HG02943 (cell line): ENCODE data around the gene AP4E1.
A peak's percentile ranks its signal among the peaks of the same experiment; 100 is the strongest.
"Not testable (repeated sequence)": the region's sequence is repeated elsewhere in the genome, so short reads cannot be mapped to it uniquely, and the experiment has no call there.

Experiments
- ATAC-seq: cut with Tn5 transposase; IDR thresholded peaks from one replicate; pipeline ENCODE4 v1.9.1; 2021; ENCODE audit warnings: mild to moderate bottlenecking, low read depth, moderate library complexity; ENCODE audit not compliant: unreplicated experiment

The AP4E1 gene

DNA sequence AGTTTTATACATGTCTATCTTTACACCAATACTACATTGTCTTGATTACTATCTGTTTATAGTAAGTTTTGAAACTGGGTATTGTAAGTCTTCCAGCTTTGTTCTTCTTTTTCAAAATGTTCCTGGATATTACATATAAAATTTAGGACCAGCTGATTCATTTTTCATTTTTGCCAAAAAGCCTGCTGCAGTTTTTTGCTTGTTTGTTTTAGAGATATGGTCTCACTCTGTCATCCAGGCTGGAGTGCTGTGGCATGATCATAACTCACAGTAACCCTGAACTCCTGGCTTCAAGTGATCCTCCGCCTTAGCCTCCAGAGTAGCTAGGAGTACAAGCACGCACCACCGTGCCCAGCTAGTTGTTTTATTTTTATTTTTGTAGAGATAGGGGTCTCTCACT, 20.4 kb upstream of the AP4E1 start:
- no peak for ATAC-seq

DNA sequence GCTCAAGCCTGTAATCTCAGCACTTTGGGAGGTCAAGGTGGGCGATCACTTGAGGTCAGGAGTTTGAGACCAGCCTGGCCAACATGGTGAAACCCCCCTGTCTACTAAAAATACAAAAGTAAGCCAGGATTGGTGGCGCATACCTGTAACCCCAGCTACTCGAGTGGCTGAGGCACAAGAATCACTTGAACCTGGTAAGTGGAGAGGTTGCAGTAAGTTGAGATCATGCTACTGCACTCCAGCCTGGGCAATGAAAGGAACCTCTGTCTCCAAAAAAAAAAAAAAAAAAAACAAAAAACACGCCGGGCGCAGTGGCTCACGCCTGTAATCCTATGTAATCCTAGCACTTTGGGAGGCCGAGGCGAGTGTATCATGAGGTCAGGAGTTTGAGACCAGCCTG, 18.9 kb upstream of the AP4E1 start:
- no peak for ATAC-seq

DNA sequence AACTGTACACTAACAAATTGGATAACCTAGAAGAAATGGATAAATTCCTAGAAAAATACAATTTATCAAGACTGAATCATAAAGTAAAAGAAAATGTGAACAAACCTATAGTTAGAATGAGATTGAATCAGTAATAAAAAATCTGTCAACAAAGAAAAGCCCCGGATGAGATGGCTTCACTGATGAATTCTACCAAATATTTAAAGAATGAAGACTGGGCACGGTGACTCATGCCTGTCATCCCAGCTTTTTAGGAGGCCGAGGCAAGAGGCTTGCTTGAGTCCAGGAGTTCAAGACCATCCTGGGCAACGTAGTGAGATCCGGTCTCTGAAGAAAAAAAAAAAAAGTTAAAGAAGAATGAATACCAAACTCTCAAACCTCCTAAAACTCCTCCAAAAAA, 17.7 kb upstream of the AP4E1 start:
- ATAC-seq = no peak

DNA sequence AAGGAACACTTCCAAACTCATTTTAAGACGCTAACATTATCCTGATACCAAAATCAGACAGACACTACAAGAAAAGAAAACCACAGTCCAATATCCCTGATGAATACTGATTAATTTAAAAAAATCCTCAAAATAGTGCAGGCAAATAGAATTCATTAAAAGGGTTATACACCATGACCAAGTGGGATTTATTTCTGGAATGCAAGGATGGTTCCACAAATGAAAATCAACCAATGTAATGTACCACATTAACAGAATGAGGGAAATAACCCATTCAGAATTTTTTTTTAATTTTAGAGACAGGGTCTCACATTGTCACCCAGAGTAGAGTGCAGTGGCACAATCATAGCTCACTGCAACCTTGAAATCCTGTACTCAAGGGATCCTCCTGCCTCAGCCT, 17.3 kb upstream of the AP4E1 start:
- ATAC-seq = no peak

DNA sequence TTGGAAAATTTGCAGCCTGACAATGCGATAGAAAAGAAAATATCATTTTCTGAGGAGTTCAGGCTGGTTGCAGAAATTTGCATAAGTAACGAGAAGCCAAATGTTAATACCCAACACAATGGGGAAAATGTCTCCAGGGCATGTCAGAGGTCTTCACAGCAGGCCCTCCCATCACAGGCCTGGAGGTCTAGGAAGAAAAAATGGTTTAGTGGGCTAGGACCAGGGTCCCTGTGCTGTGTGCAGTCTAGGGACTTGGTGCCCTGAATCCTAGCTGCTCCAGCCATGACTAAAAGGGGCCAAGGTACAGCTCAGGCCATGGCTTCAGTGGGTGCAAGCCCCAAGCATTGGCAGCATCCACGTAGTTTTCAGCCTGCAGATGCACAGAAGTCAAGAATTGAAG, 14.5 kb upstream of the AP4E1 start:
- ATAC-seq = no peak

DNA sequence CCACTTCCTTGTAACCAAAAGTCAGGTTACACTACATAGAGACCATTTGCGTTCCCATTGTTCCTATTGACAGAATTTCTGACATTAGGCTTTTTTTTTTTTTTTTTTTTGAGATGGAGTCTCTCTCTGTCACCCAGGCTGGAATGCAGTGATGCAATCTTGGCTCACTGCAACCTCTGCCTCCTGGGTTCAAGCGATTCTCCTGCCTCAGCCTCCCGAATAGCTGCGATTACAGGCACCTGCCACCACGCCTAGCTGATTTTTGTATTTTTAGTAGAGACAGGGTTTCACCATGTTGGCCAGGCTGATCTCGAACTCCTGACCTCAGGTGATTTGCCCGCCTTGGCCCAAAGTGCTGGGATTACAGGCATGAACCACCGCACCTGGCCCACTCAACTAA, 7.1 kb upstream of the AP4E1 start:
- ATAC-seq = not testable (repeated sequence)

DNA sequence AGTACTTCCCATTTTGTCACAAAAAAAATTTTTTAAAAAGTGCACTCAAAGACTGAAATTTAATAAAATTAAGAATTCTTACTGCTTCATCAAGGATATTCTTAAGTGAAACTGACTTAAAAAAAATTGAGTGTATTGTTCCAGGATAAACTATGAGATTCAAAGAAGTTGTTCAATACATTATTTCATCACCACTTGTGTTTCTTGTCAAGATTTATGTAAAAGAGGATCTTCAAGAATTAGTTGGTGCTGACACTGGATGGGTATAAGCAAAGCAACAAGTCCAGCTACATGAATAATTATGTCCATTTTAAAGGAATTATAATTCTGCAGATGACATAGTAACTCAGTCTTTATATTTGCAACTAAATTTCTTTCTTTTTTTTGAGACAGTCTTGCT, 4.3 kb upstream of the AP4E1 start:
- no peak for ATAC-seq

DNA sequence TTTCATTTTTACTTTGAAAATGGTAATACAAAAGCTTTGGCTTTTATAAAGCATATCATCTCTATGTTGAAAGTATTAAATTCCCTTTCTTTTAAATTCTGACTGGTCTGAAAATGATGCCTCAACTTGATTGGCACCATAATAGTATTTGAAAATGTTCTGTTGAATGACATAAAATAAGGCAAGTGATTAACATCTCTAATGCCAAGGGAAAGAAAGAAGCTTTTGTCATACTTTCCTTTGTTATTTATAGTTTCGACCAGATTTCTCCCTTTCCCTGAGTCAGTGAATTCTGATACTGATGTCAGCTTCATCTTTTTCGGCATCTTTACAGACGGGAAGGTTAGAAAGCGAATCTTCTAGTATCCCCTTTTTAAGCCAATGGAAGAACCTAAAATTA, 3.4 kb upstream of the AP4E1 start:
- no peak for ATAC-seq

DNA sequence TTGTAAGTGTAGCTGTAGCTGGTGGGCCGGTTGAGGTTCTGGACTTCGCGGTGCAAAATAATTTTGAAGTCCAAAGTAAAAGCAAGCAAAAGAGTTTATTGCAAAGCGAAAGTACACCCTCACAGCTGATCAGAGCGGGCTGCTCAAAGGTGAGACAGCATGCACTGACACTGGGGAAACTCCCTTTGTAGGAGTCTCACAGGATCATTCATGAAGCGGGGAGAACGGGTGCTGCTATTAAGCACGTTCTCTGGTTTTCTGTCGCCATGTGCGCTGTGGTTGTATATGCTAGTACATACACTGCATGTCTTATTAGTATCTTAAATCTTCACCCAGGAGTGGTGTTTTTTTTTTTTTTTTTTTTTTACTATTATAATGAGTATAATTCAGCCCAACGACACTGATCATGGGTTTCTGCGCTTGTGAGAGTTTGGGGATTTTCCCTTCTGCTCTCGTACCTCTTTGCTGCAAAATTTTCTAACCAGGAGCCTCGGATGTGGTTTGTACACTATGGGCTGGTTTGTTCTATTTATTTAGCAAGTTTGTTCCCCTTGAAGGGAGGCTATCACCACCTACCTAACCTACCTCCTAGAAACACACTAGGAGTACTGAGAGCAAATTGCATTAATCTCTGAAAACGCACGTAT, 1.4 kb upstream of the AP4E1 start:
- peak; percentile 47 for ATAC-seq

DNA sequence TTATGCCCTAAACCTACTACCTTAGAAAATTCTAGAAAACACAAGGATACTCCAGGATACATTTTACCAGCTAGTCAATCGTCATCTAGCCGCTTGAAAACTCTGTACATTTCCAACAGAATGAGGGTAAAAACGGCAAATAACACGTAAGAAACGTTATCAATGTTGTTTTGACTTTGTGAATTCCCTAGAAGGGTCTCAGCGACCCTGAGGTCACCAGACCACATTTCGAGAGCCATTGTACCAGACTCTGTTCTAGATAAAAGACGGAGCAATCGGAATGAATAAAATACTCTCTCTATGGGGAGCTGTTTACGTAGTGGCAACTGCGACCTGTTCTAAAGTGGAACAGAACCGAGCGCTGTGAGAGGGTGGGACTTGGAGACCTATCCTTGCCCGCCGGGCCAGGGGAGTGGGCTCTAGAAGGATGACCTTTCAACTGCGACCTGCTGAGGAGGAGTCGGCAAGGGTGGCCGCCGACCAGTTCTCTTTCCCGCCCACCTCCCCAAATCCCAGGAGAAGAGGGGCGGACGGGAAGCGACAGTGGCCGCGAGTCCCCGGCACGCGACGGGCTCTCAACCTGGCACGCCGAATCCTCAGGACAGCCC, 778 bp upstream of the AP4E1 start:
- ATAC-seq = peak; percentile 23

DNA sequence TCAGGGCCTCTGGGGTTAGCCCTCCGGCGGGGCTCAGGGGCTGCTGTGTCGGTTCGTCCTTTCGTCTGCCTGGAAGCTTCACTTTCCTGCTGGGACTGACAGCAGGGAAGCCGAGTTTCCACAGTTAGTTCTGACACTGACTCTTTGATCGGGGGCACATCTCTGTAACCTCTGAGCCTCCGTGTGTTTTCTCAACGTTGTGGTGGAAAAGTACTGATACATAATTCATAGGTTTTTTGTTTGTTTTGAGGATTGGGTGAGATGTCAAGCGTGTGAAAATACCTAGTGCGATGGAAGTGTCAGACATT, 481 bp downstream of the AP4E1 start:
- ATAC-seq = no peak

DNA sequence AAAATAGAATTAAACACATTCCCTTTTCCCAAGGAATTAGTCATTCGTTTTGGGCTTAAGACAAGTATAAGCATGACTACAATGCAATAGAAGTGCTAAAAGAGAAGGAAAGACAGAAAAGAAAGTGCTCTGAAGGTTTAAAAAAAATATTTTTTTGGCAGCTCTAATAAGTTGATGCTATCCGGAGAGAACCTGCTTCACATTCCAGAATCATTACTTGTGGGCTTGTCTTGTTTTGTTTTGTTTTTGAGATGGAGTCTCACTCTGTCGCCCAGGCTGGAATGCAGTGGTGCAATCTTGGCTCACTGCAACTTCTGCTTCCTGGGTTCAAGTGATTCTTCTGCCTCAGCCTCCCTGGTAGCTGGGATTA, 1.9 kb downstream of the AP4E1 start:
- not testable (repeated sequence) for ATAC-seq

DNA sequence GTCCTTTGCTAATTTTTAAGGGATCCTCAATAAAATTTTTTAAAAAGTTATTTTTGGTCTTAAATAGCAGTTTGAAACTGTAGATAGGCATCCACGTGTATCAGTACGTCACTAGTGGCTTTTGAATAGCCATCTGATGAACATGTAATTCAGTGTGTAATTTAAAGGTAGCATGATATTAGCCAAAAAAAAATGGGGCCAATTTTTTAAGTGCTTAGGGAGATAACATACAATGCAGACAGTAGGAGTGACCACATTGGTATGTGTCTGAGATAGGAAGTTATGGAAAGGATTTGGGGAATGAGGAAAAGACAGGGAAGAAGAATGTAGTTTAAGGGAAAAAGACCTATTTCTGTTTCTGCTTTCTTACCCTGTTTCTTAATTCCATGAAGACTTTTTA, 2.5 kb downstream of the AP4E1 start:
- ATAC-seq = no peak

DNA sequence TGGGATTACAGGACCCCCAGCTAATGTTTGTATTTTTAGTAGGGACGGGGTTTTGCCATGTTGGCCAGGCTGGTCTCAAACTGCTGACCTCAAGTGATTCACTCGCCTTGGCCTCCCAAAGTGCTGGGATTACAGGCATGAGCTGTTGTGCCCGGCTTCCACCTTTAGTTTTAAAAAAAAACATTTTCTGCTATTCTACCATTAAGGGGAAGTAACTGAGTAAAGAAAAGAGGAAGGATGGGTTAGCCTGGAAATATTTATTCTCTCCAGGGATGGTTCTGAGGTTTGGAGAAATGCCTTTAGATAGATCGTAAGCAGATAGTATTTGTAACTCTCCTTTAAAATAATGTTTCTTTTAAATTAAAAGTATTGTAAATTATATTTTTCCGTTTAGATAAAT, 3.1 kb downstream of the AP4E1 start:
- no peak for ATAC-seq

DNA sequence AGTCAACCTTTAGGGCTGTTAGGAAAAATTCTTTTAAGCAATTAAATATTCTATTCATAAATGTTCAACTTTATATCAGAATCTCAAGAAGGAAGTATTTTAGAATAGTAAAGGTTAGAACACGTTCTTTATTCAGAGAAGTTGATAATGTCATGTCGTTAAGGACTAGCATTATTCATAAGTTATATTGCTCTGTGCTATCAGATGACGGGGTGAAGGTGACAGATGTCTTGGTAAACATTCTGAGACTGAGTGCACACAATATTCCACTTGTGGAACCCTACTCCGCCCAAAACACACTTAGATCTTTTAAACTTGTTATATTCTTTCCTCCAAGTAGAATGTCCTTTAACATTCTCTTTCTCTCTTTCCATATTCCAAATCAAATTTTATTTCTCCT, 7.9 kb downstream of the AP4E1 start:
- no peak for ATAC-seq

DNA sequence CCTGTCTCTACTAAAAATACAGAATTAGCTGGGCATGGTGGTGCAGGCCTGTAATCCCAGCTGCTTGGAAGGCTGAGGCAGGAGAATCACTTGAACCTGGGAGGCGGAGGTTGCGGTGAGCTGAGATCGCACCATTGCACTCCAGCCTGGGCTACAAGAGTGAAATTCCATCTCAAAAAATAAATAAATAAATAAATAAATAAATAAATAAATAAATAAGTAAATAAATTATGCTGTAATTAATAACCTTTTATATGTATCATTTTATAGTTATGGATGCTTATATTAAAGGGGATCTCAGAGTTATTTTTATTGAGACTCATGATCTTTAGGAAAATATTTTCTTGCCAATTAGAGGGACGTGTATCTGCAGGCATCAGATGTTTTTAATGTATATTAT, 10.9 kb downstream of the AP4E1 start:
- ATAC-seq = not testable (repeated sequence)

DNA sequence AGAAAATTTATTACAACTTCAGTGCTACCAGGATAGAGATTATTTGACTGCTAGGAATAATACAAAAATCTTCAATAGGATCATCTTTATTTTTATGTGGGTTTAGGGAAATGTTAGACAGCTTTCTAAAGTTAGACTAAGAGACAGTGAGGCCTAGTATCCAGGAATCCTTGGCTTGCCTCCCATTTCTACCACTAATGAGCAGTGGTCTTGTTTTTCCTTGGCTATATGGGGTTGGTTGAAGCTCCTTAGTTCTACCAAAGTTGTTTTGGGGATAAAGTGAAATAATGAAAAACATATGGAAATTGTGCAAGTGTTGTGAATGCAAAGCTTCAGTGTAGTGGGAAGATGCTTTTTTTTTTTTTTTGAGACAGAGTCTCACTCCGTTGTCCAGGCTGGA, 16.8 kb downstream of the AP4E1 start:
- ATAC-seq = no peak

DNA sequence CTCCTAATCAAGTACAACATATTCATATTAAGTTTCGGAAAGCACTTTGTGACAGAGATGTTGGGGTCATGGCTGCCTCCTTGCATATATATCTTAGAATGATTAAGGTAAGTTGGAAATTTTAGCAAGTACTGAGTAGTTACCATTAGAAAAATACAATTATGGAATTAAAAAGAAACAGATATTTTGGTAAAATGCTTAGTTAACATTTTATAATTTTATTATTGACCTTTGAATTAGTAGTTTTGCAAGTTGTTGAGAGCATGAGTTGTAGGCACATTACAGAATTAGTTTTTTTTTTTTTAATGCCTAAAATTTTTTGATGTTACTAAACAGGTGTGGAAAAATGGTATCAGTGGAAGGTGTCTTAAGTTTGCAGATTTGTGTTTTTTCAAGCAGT, 20.6 kb downstream of the AP4E1 start:
- ATAC-seq = no peak

DNA sequence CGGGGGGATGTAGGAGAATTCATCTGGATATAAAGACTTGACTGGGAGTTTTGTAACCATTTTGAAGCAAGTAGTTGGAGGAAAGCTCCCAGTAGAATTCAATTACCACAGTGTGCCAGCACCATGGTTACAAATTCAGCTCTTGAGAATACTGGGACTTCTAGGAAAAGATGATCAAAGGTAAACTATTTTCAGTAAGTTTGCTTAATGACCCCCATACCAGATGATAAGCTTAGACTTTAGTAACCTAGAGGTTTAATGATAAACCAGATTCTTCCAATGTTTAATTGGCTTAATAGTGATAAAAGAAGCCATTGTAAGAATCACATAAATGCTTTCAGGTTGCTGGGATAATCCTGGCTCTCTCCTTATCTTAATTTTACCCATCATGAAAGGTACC, 22.3 kb downstream of the AP4E1 start:
- no peak for ATAC-seq

DNA sequence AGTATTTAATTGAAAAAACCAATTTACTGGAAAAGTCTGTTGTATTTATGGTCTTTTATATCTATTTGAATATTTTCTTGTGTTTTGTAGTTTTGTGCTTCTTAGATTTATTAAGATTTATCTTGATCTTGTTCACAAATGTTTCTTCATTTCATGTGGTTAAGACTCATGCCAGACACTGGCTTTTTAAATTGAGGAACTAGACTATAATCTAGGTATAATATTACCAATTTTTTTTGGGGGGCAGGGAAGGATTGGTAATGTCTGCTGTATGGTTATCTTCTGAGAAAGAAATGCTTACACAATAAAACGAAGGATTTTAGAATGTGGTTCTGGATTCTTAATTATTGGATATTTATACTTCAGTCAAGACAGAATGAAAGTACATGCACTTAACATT, 24.9 kb downstream of the AP4E1 start:
- no peak for ATAC-seq

DNA sequence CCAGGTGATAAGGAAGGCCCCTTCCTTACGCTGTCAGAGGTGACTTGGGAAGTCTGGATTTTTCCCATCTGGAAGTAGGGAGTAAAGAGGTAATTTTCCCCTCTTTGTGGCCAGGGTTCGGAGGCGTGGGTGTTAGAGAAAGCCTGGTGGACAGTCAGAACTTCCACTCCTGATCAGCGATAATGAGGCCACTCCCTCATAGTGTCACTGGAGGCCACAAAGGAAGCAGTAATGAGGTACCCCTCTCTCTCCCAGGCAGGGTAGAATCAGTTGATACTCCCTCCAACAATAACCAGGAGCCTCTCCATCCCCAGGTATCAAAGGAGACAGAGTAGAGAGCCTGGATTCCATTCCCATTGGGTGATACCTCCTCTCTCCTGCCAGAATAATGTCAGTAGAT, 30.0 kb downstream of the AP4E1 start:
- no peak for ATAC-seq

DNA sequence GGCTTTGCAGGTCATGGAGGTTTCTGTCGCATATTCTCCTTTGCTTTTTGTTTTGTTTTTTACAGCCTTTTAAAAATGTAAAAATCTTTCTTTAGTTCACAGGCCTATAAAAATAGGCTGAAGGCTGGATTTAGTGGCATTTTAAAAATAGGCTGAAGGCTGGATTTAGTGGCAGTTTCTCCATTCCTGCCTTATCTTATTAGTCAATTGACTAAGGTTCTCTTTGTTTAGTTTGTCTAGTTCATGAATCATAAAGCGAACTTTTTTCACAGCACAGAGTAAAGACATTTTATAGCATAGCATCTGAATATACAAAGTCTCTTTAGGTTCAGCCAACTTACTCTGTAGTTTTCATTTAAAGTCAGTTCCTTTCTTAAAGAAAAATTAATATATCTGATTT, 31.4 kb downstream of the AP4E1 start:
- no peak for ATAC-seq

DNA sequence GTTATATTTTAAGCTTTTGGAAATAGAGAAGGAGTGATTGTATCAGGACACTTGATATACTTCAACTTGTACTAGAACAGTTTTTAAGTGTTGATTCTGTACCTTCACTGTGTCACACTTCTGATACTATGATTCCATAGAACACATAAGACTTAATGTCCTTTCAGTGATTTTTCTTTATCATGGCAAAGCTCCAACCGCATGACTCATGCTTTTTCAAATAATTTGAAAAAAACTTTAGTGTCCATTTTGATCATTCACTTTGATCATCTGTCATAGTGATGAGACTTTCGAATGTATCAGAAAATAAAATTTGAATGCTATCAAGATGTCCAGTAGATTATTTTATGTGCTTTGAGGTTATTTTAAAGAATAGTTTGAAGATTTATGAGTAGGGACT, 32.0 kb downstream of the AP4E1 start:
- no peak for ATAC-seq
